Measurements from ENCODE around the gene AGBL1.

- no peak for TF ChIP-seq POLR2AphosphoS5 (IDR thresholded peaks at IDR 0.05)
- TF ChIP-seq, protein P1, sequence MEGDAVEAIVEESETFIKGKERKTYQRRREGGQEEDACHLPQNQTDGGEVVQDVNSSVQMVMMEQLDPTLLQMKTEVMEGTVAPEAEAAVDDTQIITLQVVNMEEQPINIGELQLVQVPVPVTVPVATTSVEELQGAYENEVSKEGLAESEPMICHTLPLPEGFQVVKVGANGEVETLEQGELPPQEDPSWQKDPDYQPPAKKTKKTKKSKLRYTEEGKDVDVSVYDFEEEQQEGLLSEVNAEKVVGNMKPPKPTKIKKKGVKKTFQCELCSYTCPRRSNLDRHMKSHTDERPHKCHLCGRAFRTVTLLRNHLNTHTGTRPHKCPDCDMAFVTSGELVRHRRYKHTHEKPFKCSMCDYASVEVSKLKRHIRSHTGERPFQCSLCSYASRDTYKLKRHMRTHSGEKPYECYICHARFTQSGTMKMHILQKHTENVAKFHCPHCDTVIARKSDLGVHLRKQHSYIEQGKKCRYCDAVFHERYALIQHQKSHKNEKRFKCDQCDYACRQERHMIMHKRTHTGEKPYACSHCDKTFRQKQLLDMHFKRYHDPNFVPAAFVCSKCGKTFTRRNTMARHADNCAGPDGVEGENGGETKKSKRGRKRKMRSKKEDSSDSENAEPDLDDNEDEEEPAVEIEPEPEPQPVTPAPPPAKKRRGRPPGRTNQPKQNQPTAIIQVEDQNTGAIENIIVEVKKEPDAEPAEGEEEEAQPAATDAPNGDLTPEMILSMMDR (IDR thresholded peaks at IDR 0.05) = no peak
- TF ChIP-seq POLR2A (IDR thresholded peaks at IDR 0.05) = no peak
These were observed 805.9 kb downstream of the AGBL1 start for GRCh38 chr15:86885616-86886015.

Data from transverse colon (tissue), 4 donors.